GM06990 (cell line): Measurements from ENCODE around the gene DDX49.

Experiments
- DNase-seq: peaks from one replicate; pipeline ENCODE4 v3.0.0-alpha.2; 2011; ENCODE audit not compliant: insufficient read length; ENCODE audit errors: extremely low read depth
- H3K27me3 ChIP-seq: replicated peaks from 2 replicates; pipeline ENCODE4 v1.6.0; 2011; ENCODE audit warnings: low read length; ENCODE audit not compliant: control insufficient read depth, insufficient read depth
- H3K36me3 ChIP-seq: 2 replicates; pipeline ENCODE4 v1.5.1; 2011; ENCODE audit warnings: low read length; ENCODE audit not compliant: control insufficient read depth, insufficient read depth
- H3K4me3 ChIP-seq: replicated peaks from 2 replicates; pipeline ENCODE4 v1.5.1; 2011; ENCODE audit warnings: low read depth, mild to moderate bottlenecking, control low read depth, low read length
- CTCF ChIP-seq: IDR thresholded peaks from 2 replicates; pipeline ENCODE4 v1.5.1; 2011; ENCODE audit warnings: low read length, control low read depth, mild to moderate bottlenecking, inconsistent platforms; ENCODE audit not compliant: insufficient read depth, poor library complexity, severe bottlenecking

Gene DDX49

GRCh38 chr19:18933297-18933696 lies 13.8 kb downstream of the DDX49 start:
- no peak for TF ChIP-seq CTCF
- no peaks in the 10 kb centered on the region; the same call in 1 of the 2 replicates for H3K36me3 ChIP-seq

GRCh38 chr19:18939163-18939562 lies 19.6 kb downstream of the DDX49 start:
- no peak for DNase-seq
- H3K4me3 ChIP-seq, result no peak overlapping the region
- H3K36me3 ChIP-seq, result no peaks in the 10 kb centered on the region
- H3K27me3 ChIP-seq, result no peaks in the 10 kb centered on the region; the same call in 1 of the 2 replicates
- no peak for TF ChIP-seq CTCF

More at GRCh38 chr19:18933297-18933696, 13.8 kb downstream of the DDX49 start:
- H3K4me3 ChIP-seq, result no peak overlapping the region
- DNase-seq, result no peak
- no peaks in the 10 kb centered on the region for H3K27me3 ChIP-seq

GRCh38 chr19:18939922-18940768 lies 20.6 kb downstream of the DDX49 start:
- DNase-seq, result no peak
- no peaks in the 10 kb centered on the region; the same call in 1 of the 2 replicates for H3K27me3 ChIP-seq
- H3K36me3 ChIP-seq, result no peaks in the 10 kb centered on the region
- no peak for TF ChIP-seq CTCF
- H3K4me3 ChIP-seq, result peak overlapping the region; percentile 18

- TF ChIP-seq CTCF, result peak; percentile 24
- H3K4me3 ChIP-seq, result peak within 1 kb of the TSS; percentile 18
- DNase-seq, result peak; percentile 35
- no peaks in the 10 kb centered on the region for H3K36me3 ChIP-seq
- H3K27me3 ChIP-seq, result no peaks in the 10 kb centered on the region; the same call in 1 of the 2 replicates
Observed at GRCh38 chr19:18940769-18941627, 21.5 kb downstream of the DDX49 start, which contains the start of gene HOMER3. HOMER3 (minus strand) TSS chr19:18941217; CDS start chr19:18938982, 2,235 bp downstream.

GRCh38 chr19:18941628-18942354 lies 22.3 kb downstream of the DDX49 start:
- no peaks in the 10 kb centered on the region; the same call in 1 of the 2 replicates for H3K27me3 ChIP-seq
- no peak overlapping the region for H3K4me3 ChIP-seq
- no peaks in the 10 kb centered on the region for H3K36me3 ChIP-seq
- TF ChIP-seq CTCF, result no peak
- no peak for DNase-seq
